HG03432 (cell line): ENCODE measurements around the gene FKBP8.

Experiments
- ATAC-seq: cut with Tn5 transposase; IDR thresholded peaks from one replicate; pipeline ENCODE4 v1.9.1; 2021; ENCODE audit warnings: mild to moderate bottlenecking, moderate library complexity; ENCODE audit not compliant: unreplicated experiment

FKBP8 gene

DNA sequence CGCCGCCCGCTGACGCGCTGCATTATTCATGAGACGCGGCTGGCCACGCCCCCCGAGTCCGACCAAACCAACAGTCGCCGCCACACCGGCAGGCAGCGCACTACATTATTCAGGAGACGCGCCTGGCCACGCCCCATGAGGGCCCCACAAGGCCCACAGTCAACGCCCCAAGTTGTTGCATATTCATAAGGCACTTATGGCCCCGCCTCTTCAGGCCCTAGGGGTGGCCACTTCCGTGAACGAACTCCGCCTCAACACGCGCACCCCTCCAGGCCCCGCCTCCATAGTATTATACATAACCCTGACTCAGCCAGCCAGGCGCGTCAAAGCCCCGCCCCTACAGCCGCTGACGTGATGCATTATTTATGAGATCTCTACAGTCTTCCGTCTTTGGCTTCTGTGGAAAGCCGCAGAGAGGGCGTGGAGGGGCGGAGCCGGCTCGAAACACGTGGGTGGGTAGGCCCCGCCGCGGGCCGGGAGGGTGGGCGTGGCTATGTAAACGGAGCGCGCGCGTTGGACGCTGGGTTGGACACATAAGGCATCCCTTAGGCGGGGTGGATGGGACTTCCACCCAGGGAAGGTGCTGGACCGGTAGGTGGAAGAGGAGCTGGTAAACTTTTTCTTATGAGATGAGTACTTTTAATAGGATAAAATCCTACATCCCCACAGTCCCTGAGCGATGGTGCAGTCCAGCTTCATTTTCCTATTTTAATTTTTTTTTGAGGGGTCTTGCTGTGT, 21.1 kb downstream of the FKBP8 start:
- ATAC-seq, result peak; percentile 85

DNA sequence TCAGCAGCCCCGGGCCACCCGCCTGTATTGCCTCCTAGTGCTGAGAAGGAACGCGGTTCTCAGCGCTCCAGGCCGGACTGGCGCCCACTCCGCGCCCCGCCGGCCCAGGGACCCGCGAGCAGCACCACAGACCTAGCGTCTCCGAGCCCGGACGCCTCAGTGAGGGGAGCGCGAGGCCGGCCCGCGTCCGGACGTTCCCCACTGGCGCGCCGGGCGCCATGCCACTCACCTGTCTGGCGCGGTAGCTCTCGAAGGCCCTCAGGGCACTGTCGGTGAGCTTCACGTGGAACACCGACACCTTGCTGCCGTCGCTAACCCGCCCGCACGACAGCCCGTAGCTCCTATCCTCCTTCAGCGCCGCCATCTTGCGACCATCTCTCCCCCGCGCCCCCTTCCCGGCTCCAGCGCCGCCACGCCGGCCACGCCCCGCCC, 21.7 kb downstream of the FKBP8 start, which contains the start of gene ELL:
Gene ELL, minus strand, starts transcription at position 379 of the 432 bp plus-strand sequence. Its CDS starts 15 bp downstream, at position 364.
- ATAC-seq, result no peak

- ATAC-seq, result no peak
These were observed 22.3 kb downstream of the FKBP8 start for GRCh38 chr19:18520848-18521691.

- ATAC-seq, result no peak
These were observed 23.2 kb downstream of the FKBP8 start for GRCh38 chr19:18519962-18520847.

DNA sequence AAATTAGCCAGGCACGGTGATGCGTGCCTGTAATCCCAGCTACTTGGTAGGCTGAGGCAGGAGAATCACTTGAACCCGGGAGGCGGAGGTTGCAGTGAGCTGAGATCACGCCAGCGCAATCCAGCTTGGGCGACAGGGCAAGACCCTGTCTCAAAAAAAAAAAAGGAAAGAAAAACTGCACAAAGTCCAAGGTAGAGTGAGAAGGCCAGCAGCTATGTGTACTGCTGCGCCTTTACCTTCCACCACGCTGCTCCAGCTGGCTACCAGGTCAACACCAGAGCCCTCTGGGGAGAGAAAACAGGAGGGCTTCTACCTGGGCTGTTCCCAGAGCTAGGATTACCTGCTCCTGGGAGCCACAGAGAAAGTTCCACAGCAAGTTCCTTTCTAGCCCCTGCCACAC, 24.7 kb downstream of the FKBP8 start:
- ATAC-seq, result no peak

DNA sequence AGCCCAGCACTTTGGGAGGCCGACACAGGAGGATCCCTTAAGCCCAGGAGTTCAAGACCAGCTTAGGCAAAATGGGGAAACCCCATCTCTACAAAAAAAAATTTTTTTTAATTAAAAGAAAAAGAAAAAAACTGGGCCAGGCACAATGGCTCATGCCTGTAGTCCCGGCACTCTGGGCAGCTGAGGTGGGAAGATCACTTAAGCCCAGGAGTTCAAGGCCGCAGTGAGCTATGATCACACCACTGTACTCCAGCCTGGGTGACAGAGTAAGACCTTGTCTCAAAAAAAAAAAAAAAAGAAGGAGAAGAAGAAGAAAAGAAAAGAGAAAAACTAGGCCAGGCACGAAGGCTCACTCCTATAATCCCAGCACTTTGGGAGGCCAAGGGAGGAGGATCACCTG, 25.8 kb downstream of the FKBP8 start:
- ATAC-seq, result no peak

DNA sequence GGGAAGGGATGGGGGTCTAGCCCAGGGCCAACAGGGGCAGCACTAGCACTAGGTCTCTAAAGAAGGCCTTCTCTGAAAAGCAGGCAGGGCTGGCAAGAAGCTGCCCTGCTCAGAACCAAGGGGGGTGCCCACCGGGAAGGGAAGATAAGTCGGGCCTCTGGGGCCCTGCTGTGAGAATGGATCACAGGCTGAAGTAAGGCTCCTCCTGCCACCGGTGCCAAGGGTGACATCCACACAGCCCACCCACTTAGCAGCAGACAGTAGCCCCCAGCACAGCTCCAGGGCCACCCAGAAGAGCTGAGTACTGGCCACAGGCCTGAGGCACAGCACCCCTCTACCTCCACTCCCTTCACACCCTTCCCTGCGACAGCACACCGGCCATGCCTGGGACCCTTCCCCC, 27.4 kb downstream of the FKBP8 start:
- no peak for ATAC-seq

DNA sequence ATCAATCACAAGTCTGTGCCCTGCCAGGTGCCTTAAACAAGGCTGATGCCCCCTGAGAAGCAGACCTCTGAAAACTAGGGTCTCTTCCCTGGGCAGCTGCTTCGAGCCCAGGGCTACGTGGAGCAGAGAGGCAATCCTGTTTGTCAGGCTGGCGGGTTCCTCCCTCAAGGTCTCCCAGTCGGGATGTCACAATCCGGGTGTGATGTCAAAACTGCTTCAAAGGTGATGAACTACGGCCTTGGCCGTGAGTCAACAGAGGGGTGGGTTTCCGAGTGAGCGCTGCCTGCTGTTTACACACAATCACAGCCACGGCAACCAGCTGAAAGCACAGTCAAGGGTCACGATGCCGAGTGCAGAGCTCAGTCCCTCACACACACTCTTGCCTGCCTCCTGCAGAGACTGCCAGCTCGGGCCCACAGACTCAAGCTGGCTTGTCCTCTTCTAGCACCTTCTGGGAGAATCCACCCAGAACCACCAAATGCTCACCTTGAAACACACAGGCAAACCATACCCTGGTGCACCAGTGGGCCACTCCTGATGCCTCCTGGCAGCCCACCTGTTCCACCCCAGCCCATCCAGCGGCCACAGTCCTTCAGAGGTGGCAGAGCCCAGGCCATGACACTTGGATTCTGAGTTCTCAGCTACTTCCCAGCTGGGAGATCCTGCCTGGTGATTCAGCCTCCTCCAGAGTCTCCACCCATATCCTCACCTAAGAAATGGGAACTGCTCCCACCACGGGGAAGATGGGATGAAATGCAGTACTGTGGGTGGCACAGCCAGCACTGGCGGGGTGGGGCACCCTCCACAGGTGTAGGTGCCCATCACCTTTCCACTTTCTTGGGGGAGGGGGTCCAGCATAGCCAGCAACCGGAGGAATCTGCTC, 28.3 kb downstream of the FKBP8 start:
- no peak for ATAC-seq

GRCh38 chr19:18513868-18514267, 29.5 kb downstream of the FKBP8 start:
- no peak for ATAC-seq

DNA sequence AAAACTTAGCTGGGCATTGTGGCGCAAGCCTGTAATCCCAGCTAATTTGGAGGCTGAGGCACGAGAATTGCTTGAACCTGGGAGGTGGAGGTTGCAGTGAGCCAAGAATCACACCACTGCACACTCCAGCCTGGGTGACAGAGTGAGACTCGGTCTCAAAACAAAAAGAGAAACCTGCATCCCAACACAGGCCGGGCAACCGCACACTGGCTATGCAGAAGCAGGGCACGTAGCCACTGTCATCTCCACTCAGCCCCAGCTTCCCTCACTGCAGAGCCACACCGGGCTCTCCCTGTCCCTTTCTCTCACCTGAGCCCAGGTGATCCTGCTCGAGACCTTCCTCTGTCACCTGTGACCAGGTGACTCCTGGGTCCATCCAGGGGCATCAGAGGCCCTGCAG, 33.2 kb downstream of the FKBP8 start:
- no peak for ATAC-seq

DNA sequence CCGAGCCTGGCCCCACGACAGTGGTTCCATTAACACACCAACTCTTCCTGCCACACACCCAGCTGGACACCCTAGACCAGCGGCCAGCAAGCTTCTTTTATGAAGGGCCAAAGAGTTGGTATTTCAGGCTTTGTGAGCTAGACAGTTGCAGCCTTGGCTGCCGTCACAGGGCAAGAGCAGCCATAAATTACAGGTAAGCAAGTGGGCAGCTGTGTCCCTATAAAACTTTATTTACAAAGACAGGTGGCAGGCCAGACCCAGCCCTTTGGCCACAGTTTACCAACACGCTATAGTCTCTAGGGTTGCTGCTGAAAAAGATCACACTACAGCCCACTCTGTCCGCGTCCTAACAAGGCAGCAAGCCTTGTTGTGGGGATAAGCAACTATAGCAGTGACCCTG, 34.8 kb downstream of the FKBP8 start:
- no peak for ATAC-seq

DNA sequence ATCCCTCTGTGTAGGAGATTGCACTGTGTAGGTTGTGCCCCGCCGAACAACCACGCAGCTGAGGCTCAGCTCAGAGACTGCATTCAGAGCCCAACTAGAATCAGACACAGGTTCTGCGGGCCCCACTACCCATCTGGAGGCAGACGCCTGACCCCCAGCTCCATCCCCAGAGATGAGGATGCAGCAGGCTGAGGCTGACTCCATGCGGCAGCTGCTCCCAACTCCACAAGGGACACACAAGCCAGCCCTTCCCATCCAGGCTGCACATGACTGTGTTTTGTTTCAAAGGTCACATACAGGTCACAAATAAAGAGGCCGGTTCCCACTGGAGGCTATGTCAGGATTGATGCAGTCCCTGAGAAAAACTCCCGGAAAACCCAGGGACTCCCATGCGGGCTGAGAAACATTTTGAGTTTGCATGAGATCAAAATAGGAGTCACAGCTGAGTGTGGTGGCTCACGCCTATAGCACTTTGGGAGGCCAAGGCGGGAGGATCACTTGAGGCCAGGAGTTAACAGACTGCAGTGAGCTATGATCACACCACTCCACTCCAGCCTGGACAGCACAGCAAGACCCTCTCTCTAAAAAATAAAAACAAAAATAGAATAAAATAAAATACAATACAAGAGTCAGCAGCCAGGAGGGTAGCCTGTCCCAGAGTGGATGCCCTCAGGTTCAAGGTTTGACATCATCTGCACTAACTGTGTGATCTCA, 35.5 kb downstream of the FKBP8 start:
- ATAC-seq, result no peak

DNA sequence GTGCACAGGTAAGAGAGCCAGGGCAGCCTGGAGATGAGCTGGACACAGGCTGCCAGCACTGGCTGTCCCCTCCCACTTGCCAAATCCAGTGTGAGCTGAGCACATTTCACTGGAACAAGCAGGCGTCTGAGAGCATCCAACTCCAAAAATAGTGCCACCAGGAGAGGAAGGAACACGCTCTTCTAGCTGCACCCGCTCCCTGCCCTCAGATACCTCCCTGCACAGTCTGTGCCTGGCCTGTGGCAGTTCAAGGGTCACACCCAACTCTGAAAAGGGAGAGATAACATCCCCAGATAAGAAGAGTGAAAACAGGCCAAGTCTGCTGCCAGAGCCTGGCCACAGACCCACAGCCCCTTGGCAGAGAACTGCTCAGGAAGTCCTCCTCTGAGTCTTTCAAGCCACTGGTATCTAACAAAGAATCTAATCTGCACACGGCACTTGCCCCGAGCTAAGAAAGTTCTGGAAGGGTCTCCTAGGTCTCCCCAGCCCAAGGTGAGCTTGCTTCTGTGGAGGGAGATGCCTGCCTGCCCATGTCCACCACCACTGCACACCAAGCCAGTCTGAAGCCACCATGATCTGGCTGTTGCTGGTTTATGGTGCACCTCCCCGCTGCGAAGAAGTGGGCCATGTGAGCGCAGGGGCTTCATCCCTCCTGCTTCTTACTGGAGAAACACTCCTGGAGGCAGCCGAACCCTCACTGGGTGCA, 36.2 kb downstream of the FKBP8 start:
- ATAC-seq, result no peak

DNA sequence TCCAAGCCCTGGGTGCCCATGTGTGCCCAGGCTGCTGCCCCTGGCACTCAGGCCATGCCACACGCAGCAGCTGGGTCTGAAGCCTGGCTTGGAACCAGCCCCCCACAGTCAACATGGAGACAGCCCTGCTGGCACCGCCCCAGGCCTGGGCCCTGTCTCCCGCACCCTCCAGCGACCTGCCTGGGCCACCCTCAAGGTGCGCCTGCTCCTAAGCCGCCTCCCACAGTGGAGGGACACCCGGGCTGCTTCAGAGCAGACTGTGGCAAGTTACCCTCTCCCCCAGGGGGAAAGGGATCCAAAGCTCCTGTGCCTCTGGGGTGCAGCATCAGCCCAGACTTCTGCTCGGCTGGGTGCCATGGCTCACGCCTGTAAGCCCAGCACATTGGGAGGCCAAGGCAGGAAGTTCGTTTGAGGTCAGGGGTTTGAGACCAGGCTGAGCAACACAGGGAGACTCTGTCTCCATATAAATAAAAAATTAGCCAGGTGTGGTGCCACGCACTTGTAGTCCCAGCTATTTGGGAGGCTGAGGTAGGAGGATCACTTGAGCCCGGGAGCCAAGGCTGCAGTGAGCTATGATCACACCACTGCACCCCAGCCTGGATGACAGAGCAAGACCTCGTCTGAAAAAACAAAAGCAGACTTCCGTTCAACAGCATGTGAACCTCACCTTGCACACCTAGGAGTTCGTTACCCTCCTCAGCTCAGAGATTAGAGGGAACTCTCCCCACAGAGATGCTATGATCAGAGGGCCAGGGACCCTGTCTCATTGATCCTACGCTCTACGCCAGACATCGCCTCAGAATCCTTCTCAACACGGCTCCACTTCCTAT, 37.1 kb downstream of the FKBP8 start:
- no peak for ATAC-seq

GRCh38 chr19:18504886-18505610, 38.3 kb downstream of the FKBP8 start:
- no peak for ATAC-seq

DNA sequence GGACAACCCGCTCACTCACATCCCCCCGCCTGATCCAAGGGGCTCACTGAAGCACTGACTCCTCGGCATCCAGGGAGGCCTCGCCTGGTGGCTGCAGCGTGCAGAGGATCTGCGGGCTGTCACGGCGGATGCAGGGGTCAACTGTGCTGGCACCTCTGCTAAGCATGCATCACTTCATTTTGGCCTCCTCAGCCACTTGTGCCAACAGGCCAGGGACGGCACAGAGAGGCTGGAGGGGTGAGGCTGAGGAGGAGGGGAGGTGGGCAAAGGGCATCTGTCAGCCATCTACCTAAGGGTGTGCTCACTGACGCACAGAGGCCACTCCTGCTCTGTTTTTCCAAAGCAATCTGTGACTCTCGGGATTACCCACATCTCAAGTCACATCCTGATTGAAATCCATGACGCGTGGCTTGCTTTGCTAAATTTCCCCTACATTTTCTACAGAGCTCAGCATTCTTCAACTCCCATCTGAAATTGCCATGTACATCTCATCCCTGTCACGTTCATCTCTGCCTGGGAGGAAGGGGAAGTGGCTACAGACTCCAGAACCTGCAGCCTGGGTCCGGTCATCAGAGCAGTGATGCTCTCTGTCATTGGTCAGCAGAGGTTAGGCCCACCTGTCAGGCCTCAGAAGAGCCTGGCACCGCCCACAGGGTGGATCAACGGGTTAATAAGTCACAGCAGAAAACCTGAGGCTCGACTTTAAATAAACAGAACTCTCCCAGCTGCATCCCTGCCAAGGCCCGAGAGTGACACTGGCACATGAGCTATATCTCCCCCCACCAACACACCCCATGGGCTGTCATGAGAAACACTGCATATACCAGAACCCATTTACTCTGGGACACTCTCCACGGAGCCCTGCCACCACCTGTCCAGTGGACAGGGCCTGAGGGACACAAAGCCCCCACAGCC, 39.1 kb downstream of the FKBP8 start:
- ATAC-seq, result peak; percentile 57
